ENCODE results near the gene PRDM10.

PRDM10 gene

GRCh38 chr11:129852125-129852740, 150.4 kb downstream of the PRDM10 start:
- Histone ChIP-seq H3K36me3 (replicated peaks) (no peaks in the 10 kb centered on the region), H3K27ac (no peak overlapping the region), H3K27me3 (replicated peaks) (no peaks in the 10 kb centered on the region), H3K4me3 (ENCODE audit: low read depth, low read length) (no peak overlapping the region)
- in situ Hi-C loops (cut with HindIII; ENCODE audit: low pct_ligation_motif_present, low sequenced_read_pairs): no loop called here
- DNase-seq: no peak
- TF ChIP-seq, protein P1, sequence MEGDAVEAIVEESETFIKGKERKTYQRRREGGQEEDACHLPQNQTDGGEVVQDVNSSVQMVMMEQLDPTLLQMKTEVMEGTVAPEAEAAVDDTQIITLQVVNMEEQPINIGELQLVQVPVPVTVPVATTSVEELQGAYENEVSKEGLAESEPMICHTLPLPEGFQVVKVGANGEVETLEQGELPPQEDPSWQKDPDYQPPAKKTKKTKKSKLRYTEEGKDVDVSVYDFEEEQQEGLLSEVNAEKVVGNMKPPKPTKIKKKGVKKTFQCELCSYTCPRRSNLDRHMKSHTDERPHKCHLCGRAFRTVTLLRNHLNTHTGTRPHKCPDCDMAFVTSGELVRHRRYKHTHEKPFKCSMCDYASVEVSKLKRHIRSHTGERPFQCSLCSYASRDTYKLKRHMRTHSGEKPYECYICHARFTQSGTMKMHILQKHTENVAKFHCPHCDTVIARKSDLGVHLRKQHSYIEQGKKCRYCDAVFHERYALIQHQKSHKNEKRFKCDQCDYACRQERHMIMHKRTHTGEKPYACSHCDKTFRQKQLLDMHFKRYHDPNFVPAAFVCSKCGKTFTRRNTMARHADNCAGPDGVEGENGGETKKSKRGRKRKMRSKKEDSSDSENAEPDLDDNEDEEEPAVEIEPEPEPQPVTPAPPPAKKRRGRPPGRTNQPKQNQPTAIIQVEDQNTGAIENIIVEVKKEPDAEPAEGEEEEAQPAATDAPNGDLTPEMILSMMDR (IDR thresholded peaks at IDR 0.05; ENCODE audit: low read depth, low read length, missing control alignments): no peak

Measured in brain microvascular endothelial cell (primary cell).